ENCODE data around the gene ANK3. TPM values are rescaled to one million over a fixed set of nuclear protein-coding genes. Genes with fewer than 3 reads are reported as not detected.

ANK3 gene
- total and polyA plus RNA-seq, 2 donors (not counting 1 experiment from before 2014, with no cell fraction given) = 0.50 to 0.79 TPM

DNA sequence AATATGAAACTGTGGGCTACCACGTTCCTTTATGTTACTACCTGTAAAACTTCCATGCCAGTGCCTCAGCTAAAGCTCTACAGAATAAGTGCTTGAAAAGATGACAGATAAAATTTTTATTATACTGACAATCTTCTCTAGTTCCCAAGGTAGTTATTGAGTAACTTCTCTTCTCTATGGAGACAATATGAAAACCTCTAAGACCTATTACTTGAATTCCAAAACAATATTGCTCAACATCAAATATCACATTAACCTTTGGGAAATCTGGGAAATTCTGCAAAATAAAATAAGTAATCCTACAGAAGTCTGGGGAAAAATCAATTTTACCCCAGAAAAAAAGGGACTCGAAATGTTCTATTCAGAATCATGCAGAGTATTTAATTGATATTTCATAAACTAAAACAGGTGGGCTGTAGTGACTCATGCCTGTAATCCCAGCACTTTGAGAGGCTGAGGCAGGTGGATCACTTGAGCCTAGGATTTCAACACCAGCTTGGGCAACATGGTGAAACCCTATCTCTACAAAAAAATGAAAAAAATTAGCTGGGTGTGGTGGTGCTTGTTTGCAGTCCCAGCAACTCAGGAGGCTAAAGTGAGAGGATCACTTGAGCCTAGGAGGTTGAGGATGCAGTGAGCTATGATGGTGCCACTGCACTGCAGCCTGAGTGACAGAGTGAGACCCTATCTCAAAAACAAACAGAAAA, 23.8 kb upstream of the ANK3 start:
- Histone ChIP-seq H3K4me3 (replicated peaks in 1 of 4; ENCODE audit: control extremely low read depth in 1 of 4, insufficient read depth in 1 of 4, low read depth in 3 of 4, low read length in 4 of 4) (no peak overlapping the region), H4K20me1 (ENCODE audit: control insufficient read depth, extremely low read depth, insufficient read depth, low read length) (no peaks in the 10 kb centered on the region), H3K4me2 (ENCODE audit: extremely low read depth, insufficient read depth, low read length) (no peak overlapping the region), H3K36me3 (ENCODE audit: control insufficient read depth, insufficient read depth, low read length) (no peaks in the 10 kb centered on the region), H3K9ac (ENCODE audit: insufficient read depth, low read length) (no peak overlapping the region), H3K27ac (ENCODE audit: insufficient read depth, low read length) (no peak overlapping the region), H3K27me3 (ENCODE audit: control insufficient read depth, insufficient read depth, low read length) (no peaks in the 10 kb centered on the region), H2AFZ (ENCODE audit: low read length) (no peak overlapping the region), H3K79me2 (ENCODE audit: control insufficient read depth, insufficient read depth, low read length) (no peaks in the 10 kb centered on the region), H3K4me1 (ENCODE audit: control insufficient read depth, extremely low read depth, insufficient read depth, low read length) (peaks cover 7% of the 10 kb centered on the region), H3K9me3 (ENCODE audit: control insufficient read depth, insufficient read depth, low read depth, low read length) (no peaks in the 10 kb centered on the region)
- no peak for DNase-seq (ENCODE audit: low read depth in 2 of 2)
- TF ChIP-seq EZH2 (IDR thresholded peaks at IDR 0.05; ENCODE audit: low read length, missing control alignments) = no peak
- TF ChIP-seq, protein P1, sequence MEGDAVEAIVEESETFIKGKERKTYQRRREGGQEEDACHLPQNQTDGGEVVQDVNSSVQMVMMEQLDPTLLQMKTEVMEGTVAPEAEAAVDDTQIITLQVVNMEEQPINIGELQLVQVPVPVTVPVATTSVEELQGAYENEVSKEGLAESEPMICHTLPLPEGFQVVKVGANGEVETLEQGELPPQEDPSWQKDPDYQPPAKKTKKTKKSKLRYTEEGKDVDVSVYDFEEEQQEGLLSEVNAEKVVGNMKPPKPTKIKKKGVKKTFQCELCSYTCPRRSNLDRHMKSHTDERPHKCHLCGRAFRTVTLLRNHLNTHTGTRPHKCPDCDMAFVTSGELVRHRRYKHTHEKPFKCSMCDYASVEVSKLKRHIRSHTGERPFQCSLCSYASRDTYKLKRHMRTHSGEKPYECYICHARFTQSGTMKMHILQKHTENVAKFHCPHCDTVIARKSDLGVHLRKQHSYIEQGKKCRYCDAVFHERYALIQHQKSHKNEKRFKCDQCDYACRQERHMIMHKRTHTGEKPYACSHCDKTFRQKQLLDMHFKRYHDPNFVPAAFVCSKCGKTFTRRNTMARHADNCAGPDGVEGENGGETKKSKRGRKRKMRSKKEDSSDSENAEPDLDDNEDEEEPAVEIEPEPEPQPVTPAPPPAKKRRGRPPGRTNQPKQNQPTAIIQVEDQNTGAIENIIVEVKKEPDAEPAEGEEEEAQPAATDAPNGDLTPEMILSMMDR (conservative IDR thresholded peaks at IDR 0.05 in 1 of 2, IDR thresholded peaks at IDR 0.05 in 1 of 2; ENCODE audit: low read depth in 1 of 2, low read length in 2 of 2) = no peak

DNA sequence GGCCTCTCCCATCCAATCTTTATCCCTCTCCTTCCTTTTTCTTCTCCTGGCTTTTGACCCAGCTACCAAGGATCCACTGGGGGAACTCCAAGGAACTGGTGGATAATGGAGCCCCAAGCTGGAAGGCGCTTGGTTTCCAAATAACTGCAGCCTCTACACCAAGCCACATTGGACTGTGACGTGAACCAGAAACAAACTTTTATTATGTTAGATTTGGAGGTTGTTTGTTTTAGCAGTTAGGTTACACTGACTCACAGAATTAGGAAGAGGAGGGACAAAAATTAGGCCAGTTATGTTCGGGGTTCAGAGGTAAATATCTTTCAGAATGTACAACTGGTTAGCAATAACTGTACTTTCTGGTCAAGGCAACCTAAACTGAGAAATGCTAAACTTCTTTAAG, 21.3 kb upstream of the ANK3 start:
- Histone ChIP-seq H3K36me3 (ENCODE audit: control insufficient read depth, insufficient read depth, low read length) (no peaks in the 10 kb centered on the region), H3K27ac (ENCODE audit: insufficient read depth, low read length) (no peak overlapping the region), H3K79me2 (ENCODE audit: control insufficient read depth, insufficient read depth, low read length) (no peaks in the 10 kb centered on the region), H3K4me3 (replicated peaks in 1 of 4; ENCODE audit: control extremely low read depth in 1 of 4, insufficient read depth in 1 of 4, low read depth in 3 of 4, low read length in 4 of 4) (no peak overlapping the region), H4K20me1 (ENCODE audit: control insufficient read depth, extremely low read depth, insufficient read depth, low read length) (no peaks in the 10 kb centered on the region), H3K9ac (ENCODE audit: insufficient read depth, low read length) (no peak overlapping the region), H3K4me1 (ENCODE audit: control insufficient read depth, extremely low read depth, insufficient read depth, low read length) (peaks cover 7% of the 10 kb centered on the region), H3K9me3 (ENCODE audit: control insufficient read depth, insufficient read depth, low read depth, low read length) (no peaks in the 10 kb centered on the region), H2AFZ (ENCODE audit: low read length) (no peak overlapping the region), H3K4me2 (ENCODE audit: extremely low read depth, insufficient read depth, low read length) (no peak overlapping the region), H3K27me3 (ENCODE audit: control insufficient read depth, insufficient read depth, low read length) (no peaks in the 10 kb centered on the region)
- TF ChIP-seq, protein P1 (conservative IDR thresholded peaks at IDR 0.05 in 1 of 2, IDR thresholded peaks at IDR 0.05 in 1 of 2; ENCODE audit: low read depth in 1 of 2, low read length in 2 of 2) = no peak
- TF ChIP-seq EZH2 (IDR thresholded peaks at IDR 0.05; ENCODE audit: low read length, missing control alignments) = no peak
- no peak for DNase-seq (ENCODE audit: low read depth in 2 of 2)

DNA sequence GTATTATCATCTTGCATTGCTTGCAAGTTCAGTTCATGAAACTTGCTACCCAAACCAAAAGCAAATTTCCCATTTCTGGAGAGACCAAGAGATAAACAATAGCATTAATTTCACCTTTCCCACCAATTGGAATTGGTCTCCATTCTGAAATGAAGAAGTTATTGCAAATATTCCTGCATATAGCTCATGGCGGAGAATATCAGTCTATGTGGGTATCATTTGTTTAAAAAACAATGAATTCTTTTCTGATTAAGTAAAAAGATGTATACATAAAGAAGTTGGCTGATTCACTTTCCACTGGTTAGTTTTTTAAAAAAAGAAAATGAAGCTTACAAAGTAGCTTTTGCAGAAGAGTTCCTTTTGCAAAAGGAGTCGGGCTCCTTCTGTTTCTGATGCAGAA, 19.5 kb upstream of the ANK3 start:
- Histone ChIP-seq H4K20me1 (ENCODE audit: control insufficient read depth, extremely low read depth, insufficient read depth, low read length) (no peaks in the 10 kb centered on the region), H2AFZ (ENCODE audit: low read length) (no peak overlapping the region), H3K27ac (ENCODE audit: insufficient read depth, low read length) (no peak overlapping the region), H3K79me2 (ENCODE audit: control insufficient read depth, insufficient read depth, low read length) (no peaks in the 10 kb centered on the region), H3K4me1 (ENCODE audit: control insufficient read depth, extremely low read depth, insufficient read depth, low read length) (no peaks in the 10 kb centered on the region), H3K9me3 (ENCODE audit: control insufficient read depth, insufficient read depth, low read depth, low read length) (no peaks in the 10 kb centered on the region), H3K27me3 (ENCODE audit: control insufficient read depth, insufficient read depth, low read length) (no peaks in the 10 kb centered on the region), H3K9ac (ENCODE audit: insufficient read depth, low read length) (no peak overlapping the region), H3K36me3 (ENCODE audit: control insufficient read depth, insufficient read depth, low read length) (no peaks in the 10 kb centered on the region), H3K4me2 (ENCODE audit: extremely low read depth, insufficient read depth, low read length) (no peak overlapping the region), H3K4me3 (replicated peaks in 1 of 4; ENCODE audit: control extremely low read depth in 1 of 4, insufficient read depth in 1 of 4, low read depth in 3 of 4, low read length in 4 of 4) (no peak overlapping the region)
- no peak for TF ChIP-seq EZH2 (IDR thresholded peaks at IDR 0.05; ENCODE audit: low read length, missing control alignments)
- TF ChIP-seq, protein P1 (conservative IDR thresholded peaks at IDR 0.05 in 1 of 2, IDR thresholded peaks at IDR 0.05 in 1 of 2; ENCODE audit: low read depth in 1 of 2, low read length in 2 of 2) = no peak
- DNase-seq (ENCODE audit: low read depth in 2 of 2) = no peak

Measured in fibroblast of lung (primary cell).